ENCODE measurements around the gene RAET1L.
"Not testable (repeated sequence)": the region's sequence is repeated elsewhere in the genome, so short reads cannot be mapped to it uniquely, and the experiment has no call there.

The RAET1L gene

DNA sequence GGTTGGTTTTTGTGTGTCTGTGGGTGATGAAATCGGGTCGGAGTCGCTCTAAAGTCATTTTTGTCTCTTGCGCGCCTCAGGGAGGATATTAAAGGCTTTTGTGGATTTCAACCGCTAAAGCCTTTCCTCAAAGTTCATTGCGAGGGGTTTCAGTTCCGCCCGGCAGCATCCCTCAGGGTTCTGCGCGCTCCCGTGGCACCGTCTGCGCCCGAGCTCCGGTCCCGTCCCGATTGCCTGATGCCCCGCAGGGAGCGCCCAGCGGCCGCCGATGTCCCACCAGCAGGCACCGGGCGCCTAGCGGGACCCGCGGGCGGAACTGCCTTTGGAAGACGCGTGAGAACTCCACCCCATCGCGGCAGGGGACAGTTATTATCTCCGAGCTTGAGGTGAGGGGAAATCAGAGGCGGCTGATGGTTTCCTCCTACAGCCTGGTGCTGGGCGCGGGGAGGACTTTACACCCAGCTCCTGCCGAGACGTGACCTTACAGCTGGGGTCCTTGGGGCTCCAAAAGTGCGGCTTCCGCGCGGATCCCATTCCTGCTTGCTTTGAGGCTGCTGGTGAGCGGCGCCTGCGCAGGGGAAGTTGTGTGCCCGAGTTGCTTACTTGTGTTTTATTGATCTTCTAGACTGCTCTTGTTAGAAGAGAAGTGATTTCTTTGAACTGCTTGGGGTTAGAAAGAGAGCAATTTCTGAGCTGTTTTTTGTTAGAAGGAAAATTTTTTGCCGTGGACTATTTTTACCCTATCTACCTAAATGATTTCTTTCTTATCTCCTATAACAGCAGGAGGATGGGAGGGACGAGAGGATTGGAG lies 34.5 kb downstream of the RAET1L start:
- in situ Hi-C loops (cut with HindIII; ENCODE audit: low pct_unique_long_range_greater_than_20kb, low sequenced_read_pairs), result no loop called here
- no peak for DNase-seq (ENCODE audit: low read depth in 1 of 2, low spot score in 1 of 2)
- no peak for TF ChIP-seq JUND (IDR thresholded peaks at IDR 0.05; ENCODE audit: low read depth)

DNA sequence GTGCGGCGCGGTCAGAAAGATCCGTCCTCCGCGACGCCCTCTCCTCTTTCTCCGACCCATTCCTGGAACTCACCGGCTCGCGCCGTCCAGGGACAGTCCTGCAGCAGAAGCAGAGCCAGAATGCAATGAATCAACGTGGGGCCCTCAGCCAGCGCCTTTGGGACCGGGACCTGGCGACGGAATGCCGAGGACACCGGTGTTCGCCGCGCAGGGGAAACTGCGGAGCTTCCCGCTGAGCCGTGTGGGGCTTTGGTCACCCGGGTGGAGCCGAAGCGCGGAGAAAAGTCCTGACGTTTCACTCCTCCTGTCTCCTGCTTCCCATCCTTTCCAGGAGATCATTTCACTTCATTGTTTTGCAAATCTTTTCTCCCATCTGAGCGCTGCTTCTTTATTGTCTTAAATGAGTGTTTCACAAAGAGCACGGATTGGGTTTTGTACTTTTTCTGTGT lies 35.1 kb downstream of the RAET1L start:
- in situ Hi-C loops (cut with HindIII; ENCODE audit: low pct_unique_long_range_greater_than_20kb, low sequenced_read_pairs), result no loop called here
- TF ChIP-seq JUND (IDR thresholded peaks at IDR 0.05; ENCODE audit: low read depth), result no peak
- no peak for DNase-seq (ENCODE audit: low read depth in 1 of 2, low spot score in 1 of 2)

DNA sequence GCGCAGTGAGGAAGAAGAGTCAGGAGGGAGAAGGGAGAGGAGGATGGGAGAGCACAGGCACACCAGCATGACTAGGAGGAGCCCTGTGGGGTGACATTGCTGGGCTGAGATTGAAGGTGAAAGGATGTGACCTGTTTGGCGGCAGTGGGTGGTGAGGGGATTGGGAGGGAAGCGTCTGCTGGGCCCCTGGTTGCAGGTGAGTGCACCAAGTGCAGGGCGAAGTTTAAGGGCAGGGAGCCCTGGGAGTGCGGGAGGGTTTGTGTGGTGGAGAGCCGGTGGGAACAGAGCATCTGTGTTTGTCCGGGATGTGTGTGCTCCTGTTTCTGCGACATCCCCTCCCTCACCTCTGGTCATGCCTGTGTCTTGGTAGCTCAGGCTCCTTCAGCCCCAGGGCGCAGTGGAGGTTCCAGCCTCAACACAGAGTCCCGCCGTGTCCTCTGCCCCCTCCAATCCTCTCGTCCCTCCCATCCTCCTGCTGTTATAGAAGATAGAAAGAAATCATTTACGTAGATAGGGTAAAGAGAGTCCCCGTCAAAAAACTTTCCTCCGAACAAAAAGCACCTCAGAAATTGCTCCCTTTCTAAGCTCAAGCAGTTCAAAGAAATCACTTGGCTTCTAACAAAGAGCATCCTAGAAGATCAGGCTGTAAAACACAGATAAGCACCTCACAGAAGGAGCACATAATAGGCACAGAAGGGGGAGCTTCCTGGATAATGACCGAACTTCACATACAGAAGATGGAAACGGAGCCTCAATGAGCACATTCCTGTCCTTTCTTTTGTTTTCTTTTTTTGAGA lies 36.6 kb downstream of the RAET1L start:
- no peak for TF ChIP-seq JUND (IDR thresholded peaks at IDR 0.05; ENCODE audit: low read depth)
- in situ Hi-C loops (cut with HindIII; ENCODE audit: low pct_unique_long_range_greater_than_20kb, low sequenced_read_pairs), result no loop called here
- no peak for DNase-seq (ENCODE audit: low read depth in 1 of 2, low spot score in 1 of 2)

DNA sequence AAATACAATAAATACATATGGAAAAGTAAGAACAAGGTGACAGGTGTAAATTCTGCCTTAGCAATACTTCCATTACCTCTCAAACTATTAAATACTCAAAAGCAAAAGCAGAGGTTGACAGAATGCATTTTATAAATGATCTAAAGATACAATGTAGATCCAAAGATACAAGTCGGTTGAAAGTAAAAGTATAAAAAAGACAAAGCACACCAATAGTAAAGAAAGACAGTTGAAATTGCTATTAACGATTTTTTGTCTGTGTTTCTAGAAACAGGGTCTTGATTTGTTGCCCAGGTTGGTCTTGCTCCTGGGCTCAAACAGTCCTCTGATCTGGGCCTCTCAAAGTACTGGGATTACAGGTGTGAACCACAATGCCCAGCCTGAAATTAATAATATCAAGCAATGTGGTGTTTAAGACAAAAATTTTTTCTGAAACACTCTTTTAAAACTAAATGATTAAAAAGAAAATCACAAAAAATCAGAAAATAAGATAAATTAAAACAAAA lies 37.7 kb downstream of the RAET1L start:
- in situ Hi-C loops (cut with HindIII; ENCODE audit: low pct_unique_long_range_greater_than_20kb, low sequenced_read_pairs), result no loop called here
- no peak for TF ChIP-seq JUND (IDR thresholded peaks at IDR 0.05; ENCODE audit: low read depth)
- DNase-seq (ENCODE audit: low read depth in 1 of 2, low spot score in 1 of 2), result no peak

GRCh38 chr6:149985481-149985937 lies 39.8 kb downstream of the RAET1L start:
- in situ Hi-C loops (cut with HindIII; ENCODE audit: low pct_unique_long_range_greater_than_20kb, low sequenced_read_pairs), result no loop called here
- DNase-seq (ENCODE audit: low read depth in 1 of 2, low spot score in 1 of 2), result no peak
- TF ChIP-seq JUND (IDR thresholded peaks at IDR 0.05; ENCODE audit: low read depth), result no peak

DNA sequence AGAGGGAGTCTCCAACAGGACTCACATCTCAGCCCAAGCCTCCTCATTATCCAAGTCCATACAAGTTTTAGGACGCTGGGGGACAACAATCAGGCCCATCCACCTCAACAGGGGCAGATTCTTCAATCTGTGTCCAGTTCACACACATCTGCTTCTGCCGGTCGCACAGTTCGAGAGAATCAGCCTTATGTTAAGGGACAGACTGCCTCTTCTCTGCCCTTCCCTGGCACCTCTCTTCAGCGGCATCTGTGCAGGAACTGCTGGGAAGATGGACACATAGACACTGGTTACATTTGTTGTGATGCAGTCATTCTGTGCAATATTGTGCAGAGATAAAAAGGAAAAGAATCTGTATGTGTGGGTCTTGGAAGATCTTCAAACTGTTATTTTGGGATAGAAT lies 40.6 kb downstream of the RAET1L start:
- in situ Hi-C loops (cut with HindIII; ENCODE audit: low pct_unique_long_range_greater_than_20kb, low sequenced_read_pairs), result no loop called here
- no peak for TF ChIP-seq JUND (IDR thresholded peaks at IDR 0.05; ENCODE audit: low read depth)
- DNase-seq (ENCODE audit: low read depth in 1 of 2, low spot score in 1 of 2), result no peak

GRCh38 chr6:149983145-149983544 lies 42.2 kb downstream of the RAET1L start:
- TF ChIP-seq JUND (IDR thresholded peaks at IDR 0.05; ENCODE audit: low read depth), result no peak
- in situ Hi-C loops (cut with HindIII; ENCODE audit: low pct_unique_long_range_greater_than_20kb, low sequenced_read_pairs), result no loop called here
- DNase-seq (ENCODE audit: low read depth in 1 of 2, low spot score in 1 of 2), result no peak

- no peak for DNase-seq (ENCODE audit: low read depth in 1 of 2, low spot score in 1 of 2)
- TF ChIP-seq JUND (IDR thresholded peaks at IDR 0.05; ENCODE audit: low read depth), result no peak
- in situ Hi-C loops (cut with HindIII; ENCODE audit: low pct_unique_long_range_greater_than_20kb, low sequenced_read_pairs), result no loop called here
These were observed 46.0 kb downstream of the RAET1L start for GRCh38 chr6:149979293-149979692.

DNA sequence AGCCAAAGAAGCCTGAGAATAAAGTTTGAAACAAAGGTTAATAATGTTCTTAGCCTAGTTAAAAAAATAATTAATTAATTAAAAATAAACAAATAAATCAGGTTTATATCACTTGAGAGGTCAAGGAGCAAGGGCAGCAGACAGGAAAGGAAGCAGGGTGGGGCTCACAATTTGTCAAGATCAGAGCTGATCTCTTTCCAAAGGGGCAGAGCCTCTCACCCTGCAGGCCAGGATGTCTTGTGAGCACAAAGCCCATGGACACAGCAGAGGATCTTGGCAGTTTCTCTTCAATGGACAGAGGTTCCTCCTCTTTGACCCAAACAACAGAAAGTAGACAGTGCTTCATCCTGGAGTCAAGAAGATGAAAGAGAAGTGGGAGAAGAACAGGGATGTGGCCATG lies 46.7 kb downstream of the RAET1L start:
- no peak for DNase-seq (ENCODE audit: low read depth in 1 of 2, low spot score in 1 of 2)
- TF ChIP-seq JUND (IDR thresholded peaks at IDR 0.05; ENCODE audit: low read depth), result no peak
- in situ Hi-C loops (cut with HindIII; ENCODE audit: low pct_unique_long_range_greater_than_20kb, low sequenced_read_pairs), result no loop called here

DNA sequence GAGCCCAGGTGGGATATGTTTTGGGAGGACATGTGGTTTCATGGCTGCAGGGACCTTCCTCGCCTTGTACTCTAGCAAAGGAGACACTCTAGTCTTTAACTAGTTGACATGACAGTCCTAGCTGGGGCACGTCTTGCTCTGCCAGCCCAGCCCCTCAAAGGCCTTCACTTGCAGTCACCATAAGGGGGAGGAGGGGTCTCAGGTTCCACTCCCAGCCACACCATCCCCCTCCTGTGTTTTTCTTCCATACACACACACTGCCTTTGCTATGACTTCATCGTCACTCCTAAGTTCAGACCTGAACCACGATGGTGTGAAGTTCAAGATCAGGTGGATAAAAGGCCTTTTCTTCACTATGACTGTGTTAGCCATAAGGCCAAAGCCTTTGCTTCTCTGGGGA lies 48.1 kb downstream of the RAET1L start:
- no peak for DNase-seq (ENCODE audit: low read depth in 1 of 2, low spot score in 1 of 2)
- in situ Hi-C loops (cut with HindIII; ENCODE audit: low pct_unique_long_range_greater_than_20kb, low sequenced_read_pairs), result no loop called here
- no peak for TF ChIP-seq JUND (IDR thresholded peaks at IDR 0.05; ENCODE audit: low read depth)

DNA sequence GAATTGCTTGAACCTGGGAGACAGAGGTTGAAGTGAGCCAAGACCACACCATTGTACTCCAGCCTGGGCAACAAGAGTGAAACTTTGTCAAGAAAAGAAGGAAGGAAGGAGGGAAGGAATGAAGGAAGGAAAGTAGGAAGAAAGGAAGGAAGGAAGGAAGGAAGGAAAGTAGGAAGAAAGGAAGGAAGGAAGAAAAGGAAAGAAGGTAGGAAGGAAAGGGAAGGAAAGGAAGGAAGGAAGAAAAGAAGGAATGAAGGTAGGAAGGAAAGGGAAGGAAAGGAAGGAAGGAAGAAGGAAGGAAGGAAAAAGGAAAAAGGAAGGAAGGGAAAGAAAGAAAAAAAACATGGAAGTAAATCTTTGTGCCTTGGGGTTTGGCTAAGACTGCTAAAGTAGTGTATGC lies 49.9 kb downstream of the RAET1L start:
- TF ChIP-seq JUND (IDR thresholded peaks at IDR 0.05; ENCODE audit: low read depth), result no peak
- in situ Hi-C loops (cut with HindIII; ENCODE audit: low pct_unique_long_range_greater_than_20kb, low sequenced_read_pairs), result no loop called here
- DNase-seq (ENCODE audit: low read depth in 1 of 2, low spot score in 1 of 2), result no peak

DNA sequence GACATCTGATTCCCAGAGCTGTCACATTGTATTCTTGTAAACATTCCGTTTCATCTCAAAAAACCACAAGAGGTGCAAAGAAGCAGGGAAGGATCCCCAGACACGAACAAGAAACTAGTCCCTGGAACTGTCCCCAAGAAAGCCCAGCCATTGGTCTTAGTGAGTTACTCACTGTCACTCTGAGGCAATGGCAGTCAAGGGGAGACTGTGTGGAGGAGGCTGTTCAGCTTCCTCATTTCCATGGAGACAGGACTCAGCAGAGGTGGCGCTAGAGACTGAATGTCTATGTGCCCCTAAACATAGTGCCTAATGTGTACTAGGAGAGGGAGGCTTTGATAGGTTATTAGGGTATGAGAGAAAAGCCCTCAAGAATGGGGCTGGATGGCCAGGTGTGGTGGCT lies 50.5 kb downstream of the RAET1L start:
- no peak for DNase-seq (ENCODE audit: low read depth in 1 of 2, low spot score in 1 of 2)
- no peak for TF ChIP-seq JUND (IDR thresholded peaks at IDR 0.05; ENCODE audit: low read depth)
- in situ Hi-C loops (cut with HindIII; ENCODE audit: low pct_unique_long_range_greater_than_20kb, low sequenced_read_pairs), result no loop called here

GRCh38 chr6:149974394-149974793 lies 50.9 kb downstream of the RAET1L start:
- in situ Hi-C loops (cut with HindIII; ENCODE audit: low pct_unique_long_range_greater_than_20kb, low sequenced_read_pairs); DNase-seq (ENCODE audit: low read depth in 1 of 2, low spot score in 1 of 2): not testable (repeated sequence)

Data from T47D (cell line).